ENCODE results near the gene SRP54. TPM values are rescaled to one million over a fixed set of nuclear protein-coding genes. Genes with fewer than 3 reads are reported as not detected.

Gene SRP54
- total RNA-seq, 1 experiment from 2014 or later: 57.0 TPM

DNA sequence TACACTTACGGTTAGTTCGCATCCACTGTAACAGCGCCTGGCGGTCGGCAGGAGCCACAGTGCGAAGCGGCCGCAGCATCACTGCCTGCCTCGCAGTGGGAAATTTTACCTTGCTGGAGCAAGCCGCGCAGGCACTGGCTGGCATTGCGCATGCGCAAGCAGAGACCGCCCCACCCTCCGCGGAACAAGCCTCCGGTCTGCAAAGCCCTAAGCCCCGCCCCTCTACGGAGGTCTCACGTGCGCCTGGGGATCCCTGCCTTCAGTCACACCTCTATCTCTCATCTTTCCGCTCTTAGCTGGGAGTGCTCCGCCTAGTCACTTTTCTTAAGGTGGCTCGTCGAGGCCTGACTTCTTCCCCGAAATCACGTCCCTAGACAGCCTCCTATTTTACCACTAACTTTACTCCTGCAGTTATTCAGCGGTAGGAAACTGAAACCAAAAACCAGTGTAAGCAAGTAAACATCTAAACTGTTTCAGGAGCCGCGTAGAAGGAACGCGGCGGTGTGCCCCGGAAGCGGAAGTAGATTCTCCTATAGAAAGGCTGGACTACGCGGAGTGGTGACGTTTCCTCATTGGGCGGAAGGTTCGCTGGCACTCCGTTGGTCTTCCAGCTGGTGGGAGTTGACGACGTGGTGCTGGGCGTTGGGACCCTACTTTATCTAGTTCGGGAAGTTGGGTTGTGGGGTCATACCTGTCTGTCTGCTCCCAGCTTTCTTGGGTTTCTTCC is at the start of gene SRP54 (continued):
- TF ChIP-seq, protein P1, sequence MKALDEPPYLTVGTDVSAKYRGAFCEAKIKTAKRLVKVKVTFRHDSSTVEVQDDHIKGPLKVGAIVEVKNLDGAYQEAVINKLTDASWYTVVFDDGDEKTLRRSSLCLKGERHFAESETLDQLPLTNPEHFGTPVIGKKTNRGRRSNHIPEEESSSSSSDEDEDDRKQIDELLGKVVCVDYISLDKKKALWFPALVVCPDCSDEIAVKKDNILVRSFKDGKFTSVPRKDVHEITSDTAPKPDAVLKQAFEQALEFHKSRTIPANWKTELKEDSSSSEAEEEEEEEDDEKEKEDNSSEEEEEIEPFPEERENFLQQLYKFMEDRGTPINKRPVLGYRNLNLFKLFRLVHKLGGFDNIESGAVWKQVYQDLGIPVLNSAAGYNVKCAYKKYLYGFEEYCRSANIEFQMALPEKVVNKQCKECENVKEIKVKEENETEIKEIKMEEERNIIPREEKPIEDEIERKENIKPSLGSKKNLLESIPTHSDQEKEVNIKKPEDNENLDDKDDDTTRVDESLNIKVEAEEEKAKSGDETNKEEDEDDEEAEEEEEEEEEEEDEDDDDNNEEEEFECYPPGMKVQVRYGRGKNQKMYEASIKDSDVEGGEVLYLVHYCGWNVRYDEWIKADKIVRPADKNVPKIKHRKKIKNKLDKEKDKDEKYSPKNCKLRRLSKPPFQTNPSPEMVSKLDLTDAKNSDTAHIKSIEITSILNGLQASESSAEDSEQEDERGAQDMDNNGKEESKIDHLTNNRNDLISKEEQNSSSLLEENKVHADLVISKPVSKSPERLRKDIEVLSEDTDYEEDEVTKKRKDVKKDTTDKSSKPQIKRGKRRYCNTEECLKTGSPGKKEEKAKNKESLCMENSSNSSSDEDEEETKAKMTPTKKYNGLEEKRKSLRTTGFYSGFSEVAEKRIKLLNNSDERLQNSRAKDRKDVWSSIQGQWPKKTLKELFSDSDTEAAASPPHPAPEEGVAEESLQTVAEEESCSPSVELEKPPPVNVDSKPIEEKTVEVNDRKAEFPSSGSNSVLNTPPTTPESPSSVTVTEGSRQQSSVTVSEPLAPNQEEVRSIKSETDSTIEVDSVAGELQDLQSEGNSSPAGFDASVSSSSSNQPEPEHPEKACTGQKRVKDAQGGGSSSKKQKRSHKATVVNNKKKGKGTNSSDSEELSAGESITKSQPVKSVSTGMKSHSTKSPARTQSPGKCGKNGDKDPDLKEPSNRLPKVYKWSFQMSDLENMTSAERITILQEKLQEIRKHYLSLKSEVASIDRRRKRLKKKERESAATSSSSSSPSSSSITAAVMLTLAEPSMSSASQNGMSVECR (CRISPR knock-in tag; IDR thresholded peaks at IDR 0.05; ENCODE audit: borderline replicate concordance): no peak
- TF ChIP-seq, protein P2, sequence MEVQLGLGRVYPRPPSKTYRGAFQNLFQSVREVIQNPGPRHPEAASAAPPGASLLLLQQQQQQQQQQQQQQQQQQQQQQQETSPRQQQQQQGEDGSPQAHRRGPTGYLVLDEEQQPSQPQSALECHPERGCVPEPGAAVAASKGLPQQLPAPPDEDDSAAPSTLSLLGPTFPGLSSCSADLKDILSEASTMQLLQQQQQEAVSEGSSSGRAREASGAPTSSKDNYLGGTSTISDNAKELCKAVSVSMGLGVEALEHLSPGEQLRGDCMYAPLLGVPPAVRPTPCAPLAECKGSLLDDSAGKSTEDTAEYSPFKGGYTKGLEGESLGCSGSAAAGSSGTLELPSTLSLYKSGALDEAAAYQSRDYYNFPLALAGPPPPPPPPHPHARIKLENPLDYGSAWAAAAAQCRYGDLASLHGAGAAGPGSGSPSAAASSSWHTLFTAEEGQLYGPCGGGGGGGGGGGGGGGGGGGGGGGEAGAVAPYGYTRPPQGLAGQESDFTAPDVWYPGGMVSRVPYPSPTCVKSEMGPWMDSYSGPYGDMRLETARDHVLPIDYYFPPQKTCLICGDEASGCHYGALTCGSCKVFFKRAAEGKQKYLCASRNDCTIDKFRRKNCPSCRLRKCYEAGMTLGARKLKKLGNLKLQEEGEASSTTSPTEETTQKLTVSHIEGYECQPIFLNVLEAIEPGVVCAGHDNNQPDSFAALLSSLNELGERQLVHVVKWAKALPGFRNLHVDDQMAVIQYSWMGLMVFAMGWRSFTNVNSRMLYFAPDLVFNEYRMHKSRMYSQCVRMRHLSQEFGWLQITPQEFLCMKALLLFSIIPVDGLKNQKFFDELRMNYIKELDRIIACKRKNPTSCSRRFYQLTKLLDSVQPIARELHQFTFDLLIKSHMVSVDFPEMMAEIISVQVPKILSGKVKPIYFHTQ (CRISPR knock-in tag; IDR thresholded peaks at IDR 0.05): no peak
- TF ChIP-seq, protein P3, sequence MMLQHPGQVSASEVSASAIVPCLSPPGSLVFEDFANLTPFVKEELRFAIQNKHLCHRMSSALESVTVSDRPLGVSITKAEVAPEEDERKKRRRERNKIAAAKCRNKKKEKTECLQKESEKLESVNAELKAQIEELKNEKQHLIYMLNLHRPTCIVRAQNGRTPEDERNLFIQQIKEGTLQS (CRISPR knock-in tag; conservative IDR thresholded peaks at IDR 0.05): no peak
- TF ChIP-seq OVOL2 (CRISPR knock-in tag; IDR thresholded peaks at IDR 0.05; ENCODE audit: borderline replicate concordance): no peak
- no peak for TF ChIP-seq ZNF423 (CRISPR knock-in tag; IDR thresholded peaks at IDR 0.05)
- no peak for TF ChIP-seq SMAD3 (CRISPR knock-in tag; IDR thresholded peaks at IDR 0.05; ENCODE audit: borderline replicate concordance)

- Mint-ChIP-seq H3K9me3 (no peaks in the 10 kb centered on the region), H3K36me3 (no peaks in the 10 kb centered on the region), H3K27me3 (ENCODE audit: low read depth) (no peaks in the 10 kb centered on the region), H3K27ac (no peak overlapping the region), H3K4me3 (no peak overlapping the region), H3K4me1 (no peaks in the 10 kb centered on the region)
- no peak for DNase-seq (ENCODE audit: low spot score)
- ATAC-seq: no peak
- ChIA-PET CTCF (no interaction called here), POLR2A (no interaction called here)
- TF ChIP-seq ZNF232 (CRISPR knock-in tag; IDR thresholded peaks at IDR 0.05) (no peak), ZNF263 (CRISPR knock-in tag; IDR thresholded peaks at IDR 0.05; ENCODE audit: low read depth) (no peak), USF1 (CRISPR knock-in tag; IDR thresholded peaks at IDR 0.05) (no peak), ZSCAN18 (CRISPR knock-in tag; IDR thresholded peaks at IDR 0.05) (no peak), KAT7 (CRISPR knock-in tag; IDR thresholded peaks at IDR 0.05; ENCODE audit: borderline replicate concordance) (no peak), ZNF317 (CRISPR knock-in tag; IDR thresholded peaks at IDR 0.05; ENCODE audit: borderline replicate concordance, low read depth) (no peak), NFATC4 (CRISPR knock-in tag; IDR thresholded peaks at IDR 0.05) (no peak)
- TF ChIP-seq, protein P4, sequence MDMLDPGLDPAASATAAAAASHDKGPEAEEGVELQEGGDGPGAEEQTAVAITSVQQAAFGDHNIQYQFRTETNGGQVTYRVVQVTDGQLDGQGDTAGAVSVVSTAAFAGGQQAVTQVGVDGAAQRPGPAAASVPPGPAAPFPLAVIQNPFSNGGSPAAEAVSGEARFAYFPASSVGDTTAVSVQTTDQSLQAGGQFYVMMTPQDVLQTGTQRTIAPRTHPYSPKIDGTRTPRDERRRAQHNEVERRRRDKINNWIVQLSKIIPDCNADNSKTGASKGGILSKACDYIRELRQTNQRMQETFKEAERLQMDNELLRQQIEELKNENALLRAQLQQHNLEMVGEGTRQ (CRISPR knock-in tag; IDR thresholded peaks at IDR 0.05): no peak
- TF ChIP-seq, protein P2 (CRISPR knock-in tag; IDR thresholded peaks at IDR 0.05): no peak
- TF ChIP-seq, protein P5, sequence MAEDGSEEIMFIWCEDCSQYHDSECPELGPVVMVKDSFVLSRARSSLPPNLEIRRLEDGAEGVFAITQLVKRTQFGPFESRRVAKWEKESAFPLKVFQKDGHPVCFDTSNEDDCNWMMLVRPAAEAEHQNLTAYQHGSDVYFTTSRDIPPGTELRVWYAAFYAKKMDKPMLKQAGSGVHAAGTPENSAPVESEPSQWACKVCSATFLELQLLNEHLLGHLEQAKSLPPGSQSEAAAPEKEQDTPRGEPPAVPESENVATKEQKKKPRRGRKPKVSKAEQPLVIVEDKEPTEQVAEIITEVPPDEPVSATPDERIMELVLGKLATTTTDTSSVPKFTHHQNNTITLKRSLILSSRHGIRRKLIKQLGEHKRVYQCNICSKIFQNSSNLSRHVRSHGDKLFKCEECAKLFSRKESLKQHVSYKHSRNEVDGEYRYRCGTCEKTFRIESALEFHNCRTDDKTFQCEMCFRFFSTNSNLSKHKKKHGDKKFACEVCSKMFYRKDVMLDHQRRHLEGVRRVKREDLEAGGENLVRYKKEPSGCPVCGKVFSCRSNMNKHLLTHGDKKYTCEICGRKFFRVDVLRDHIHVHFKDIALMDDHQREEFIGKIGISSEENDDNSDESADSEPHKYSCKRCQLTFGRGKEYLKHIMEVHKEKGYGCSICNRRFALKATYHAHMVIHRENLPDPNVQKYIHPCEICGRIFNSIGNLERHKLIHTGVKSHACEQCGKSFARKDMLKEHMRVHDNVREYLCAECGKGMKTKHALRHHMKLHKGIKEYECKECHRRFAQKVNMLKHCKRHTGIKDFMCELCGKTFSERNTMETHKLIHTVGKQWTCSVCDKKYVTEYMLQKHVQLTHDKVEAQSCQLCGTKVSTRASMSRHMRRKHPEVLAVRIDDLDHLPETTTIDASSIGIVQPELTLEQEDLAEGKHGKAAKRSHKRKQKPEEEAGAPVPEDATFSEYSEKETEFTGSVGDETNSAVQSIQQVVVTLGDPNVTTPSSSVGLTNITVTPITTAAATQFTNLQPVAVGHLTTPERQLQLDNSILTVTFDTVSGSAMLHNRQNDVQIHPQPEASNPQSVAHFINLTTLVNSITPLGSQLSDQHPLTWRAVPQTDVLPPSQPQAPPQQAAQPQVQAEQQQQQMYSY (CRISPR knock-in tag; IDR thresholded peaks at IDR 0.05): no peak
Observed at GRCh38 chr14:34933301-34933700, 49.5 kb upstream of the SRP54 start.
